Bronchus fibroblast of lung (primary cell): ENCODE results near the gene NGFR. TPM values are rescaled to one million over a fixed set of nuclear protein-coding genes. Genes with fewer than 3 reads are reported as not detected.

Experiments used
- total RNA-seq: library from RNA; depleted of rRNA; stranded (reverse); fragments of >200 nt; gene quantifications from 2 replicates; pipeline ENCODE4 v1.2.3, GENCODE V29; 2015

Gene NGFR, protein sequence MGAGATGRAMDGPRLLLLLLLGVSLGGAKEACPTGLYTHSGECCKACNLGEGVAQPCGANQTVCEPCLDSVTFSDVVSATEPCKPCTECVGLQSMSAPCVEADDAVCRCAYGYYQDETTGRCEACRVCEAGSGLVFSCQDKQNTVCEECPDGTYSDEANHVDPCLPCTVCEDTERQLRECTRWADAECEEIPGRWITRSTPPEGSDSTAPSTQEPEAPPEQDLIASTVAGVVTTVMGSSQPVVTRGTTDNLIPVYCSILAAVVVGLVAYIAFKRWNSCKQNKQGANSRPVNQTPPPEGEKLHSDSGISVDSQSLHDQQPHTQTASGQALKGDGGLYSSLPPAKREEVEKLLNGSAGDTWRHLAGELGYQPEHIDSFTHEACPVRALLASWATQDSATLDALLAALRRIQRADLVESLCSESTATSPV
- under 0.01 TPM in 1 of 2 replicates, not detected in the other for total RNA-seq

DNA sequence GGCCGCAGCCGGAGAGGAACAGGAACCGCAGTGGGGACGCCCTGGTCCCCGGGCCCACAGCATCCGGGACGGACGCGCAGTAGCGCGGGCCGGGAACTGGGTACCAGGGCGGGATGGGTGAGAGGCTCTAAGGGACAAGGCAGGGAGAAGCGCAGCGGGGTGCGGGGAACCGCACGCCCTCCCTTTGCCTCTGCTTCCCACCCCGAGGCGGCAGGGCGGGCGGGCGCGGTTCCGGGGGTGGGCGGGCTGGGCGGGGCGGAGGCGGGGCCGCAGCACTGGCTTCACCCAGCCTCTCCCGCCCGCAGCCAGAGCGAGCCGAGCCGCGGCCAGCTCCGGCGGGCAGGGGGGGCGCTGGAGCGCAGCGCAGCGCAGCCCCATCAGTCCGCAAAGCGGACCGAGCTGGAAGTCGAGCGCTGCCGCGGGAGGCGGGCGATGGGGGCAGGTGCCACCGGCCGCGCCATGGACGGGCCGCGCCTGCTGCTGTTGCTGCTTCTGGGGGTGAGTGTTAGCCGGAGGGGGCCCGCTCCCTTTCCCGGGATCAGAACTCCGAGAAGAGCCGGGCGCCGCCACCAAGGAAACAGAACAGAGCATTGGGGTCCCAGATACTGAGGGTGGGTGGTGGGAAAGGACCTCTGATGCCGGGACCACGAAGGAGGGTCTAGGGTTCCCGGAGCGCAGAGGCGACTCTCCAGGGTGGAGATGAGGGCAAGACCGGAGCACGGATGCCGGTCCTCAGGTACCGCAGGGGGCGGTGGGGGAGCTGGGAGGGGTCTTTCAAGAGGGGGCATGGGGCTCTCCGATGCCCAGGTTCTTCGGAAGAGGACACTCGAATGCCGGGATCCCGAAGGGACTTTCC lies at the start of gene NGFR:
Gene NGFR (plus strand): TSS at position 308 of the 856 bp plus-strand sequence. CDS start 125 bp downstream, at position 433.

Other genes with a start within 250 kb of the NGFR start
- 4.8 and 4.9 TPM in 2 replicates for gene ZNF652, start 133.0 kb upstream of the NGFR start, total RNA-seq
- 194 and 197 TPM in 2 replicates for gene PHB1, start 80.4 kb upstream of the NGFR start, total RNA-seq
- gene NXPH3, start 80.6 kb downstream of the NGFR start, total RNA-seq: under 0.01 TPM in 1 of 2 replicates, not detected in the other
- gene SPOP, start 182.8 kb downstream of the NGFR start, total RNA-seq: 29.9 and 32.3 TPM in 2 replicates
- gene SLC35B1, start 212.7 kb downstream of the NGFR start, total RNA-seq: 67.6 and 72.6 TPM in 2 replicates